Caco-2 (cell line): ENCODE results near the gene WFIKKN1. TPM values are rescaled to one million over a fixed set of nuclear protein-coding genes. Genes with fewer than 3 reads are reported as not detected.

Source experiments
- BruUV-seq: library from RNA; stranded (reverse); fragments of 400-500 nt; replicated peaks from 2 replicates; lab custom pipeline; 2021; lab: Mats Ljungman, UMichigan
- CTCF ChIA-PET: fragments of 300-600 bp; sonication (Branson Sonifier 250); formaldehyde crosslinking; loops from one replicate; lab custom pipeline; 2022; ENCODE audit warnings: antibody characterized with exemption; lab: Charles Lee
- POLR2A ChIA-PET: fragments of 300-600 bp; sonication (Branson Sonifier 250); formaldehyde crosslinking; loops from one replicate; lab custom pipeline; 2022; ENCODE audit warnings: antibody characterized with exemption; lab: Charles Lee
- DNase-seq, 2 experiments: peaks; one replicate each; pipeline versions ENCODE4 v3.0.0 to v3.0.0-alpha.2; 2020 to 2022
- H3K27me3 ChIP-seq: replicated peaks from 2 replicates; pipeline ENCODE4 v1.6.0; 2011; ENCODE audit warnings: low read length; ENCODE audit not compliant: control insufficient read depth, insufficient read depth
- H3K36me3 ChIP-seq: 2 replicates; pipeline ENCODE4 v1.5.1; 2011; ENCODE audit warnings: low read length; ENCODE audit not compliant: control insufficient read depth, insufficient read depth
- H3K4me1 ChIP-seq: fragments of 250-450 bp; sonication (Bioruptor Pico); 2 replicates; pipeline ENCODE4 v1.5.1; 2020; ENCODE audit warnings: mild to moderate bottlenecking
- H3K4me3 ChIP-seq: 2 replicates; pipeline ENCODE4 v1.5.1; 2011; ENCODE audit warnings: low read depth, mild to moderate bottlenecking, control low read depth, low read length
- H3K9me3 ChIP-seq: fragments of 250-450 bp; sonication (Bioruptor Pico); 2 replicates; pipeline ENCODE4 v1.5.1; 2020; ENCODE audit warnings: mild to moderate bottlenecking, moderate library complexity
- H3K27ac Mint-ChIP-seq: one replicate; pipeline ENCODE4 v1.8.0; 2022; ENCODE audit warnings: mixed read lengths; ENCODE audit not compliant: unreplicated experiment
- H3K27me3 Mint-ChIP-seq: one replicate; pipeline ENCODE4 v1.8.0; 2022; ENCODE audit warnings: mixed read lengths; ENCODE audit not compliant: insufficient read depth, unreplicated experiment
- H3K36me3 Mint-ChIP-seq: one replicate; pipeline ENCODE4 v1.8.0; 2022; ENCODE audit warnings: mild to moderate bottlenecking, mixed read lengths; ENCODE audit not compliant: insufficient read depth, unreplicated experiment
- H3K4me1 Mint-ChIP-seq: one replicate; pipeline ENCODE4 v1.8.0; 2022; ENCODE audit warnings: low read depth, mixed read lengths; ENCODE audit not compliant: unreplicated experiment
- H3K4me3 Mint-ChIP-seq: one replicate; pipeline ENCODE4 v1.8.0; 2022; ENCODE audit warnings: mild to moderate bottlenecking, moderate library complexity, mixed read lengths; ENCODE audit not compliant: unreplicated experiment
- H3K9me3 Mint-ChIP-seq: one replicate; pipeline ENCODE4 v1.8.0; 2022; ENCODE audit warnings: mixed read lengths; ENCODE audit not compliant: unreplicated experiment
- CTCF ChIP-seq, 2 experiments: fragments of 200-600 bp in 1 of 2; IDR thresholded peaks; 1 replicate in 1 of 2; 2 replicates in 1 of 2; pipeline versions ENCODE4 v1.5.1 to v1.8.0; 2011 to 2022; ENCODE audit warnings: antibody characterized with exemption in 1 of 2, control low read depth in 1 of 2, inconsistent platforms in 1 of 2, low read depth in 1 of 2, low read length in 1 of 2, mild to moderate bottlenecking in 1 of 2, moderate library complexity in 1 of 2; ENCODE audit not compliant: insufficient read depth in 1 of 2, severe bottlenecking in 1 of 2, unreplicated experiment in 1 of 2
- intact Hi-C: fragments of 100-400 bp; cut with micrococcal nuclease; formaldehyde crosslinking; loops from one replicate; pipeline ENCODE4 v1.10.0; 2022; ENCODE audit not compliant: unreplicated experiment
- total RNA-seq: library from RNA; stranded (reverse); gene quantifications from 2 replicates; pipeline ENCODE4 v1.2.3, GENCODE V29; 2022

The WFIKKN1 gene
- total RNA-seq, 1 experiment from 2014 or later = 0.54 TPM

GRCh38 chr16:635573-636205, 4.9 kb downstream of the WFIKKN1 start:
- Histone ChIP-seq H3K27me3 (no peaks in the 10 kb centered on the region), H3K9me3 (no peaks in the 10 kb centered on the region), H3K36me3 (no peaks in the 10 kb centered on the region), H3K4me1 (peaks cover 10% of the 10 kb centered on the region), H3K4me3 (peak overlapping the region; percentile 73)
- H3K9me3 Mint-ChIP-seq = no peaks in the 10 kb centered on the region
- no peak overlapping the region for H3K27ac Mint-ChIP-seq
- peaks cover 19% of the 10 kb centered on the region for H3K36me3 Mint-ChIP-seq
- H3K27me3 Mint-ChIP-seq = no peaks in the 10 kb centered on the region
- H3K4me3 Mint-ChIP-seq = peak overlapping the region; percentile 93
- H3K4me1 Mint-ChIP-seq = no peaks in the 10 kb centered on the region
- TF ChIP-seq CTCF (IDR thresholded peaks at IDR 0.05; ENCODE audit: insufficient read depth in 1 of 2, low read depth in 1 of 2, low read length in 1 of 2, severe bottlenecking in 1 of 2, unreplicated experiment in 1 of 2) = no peak
- POLR2A ChIA-PET = interaction anchor here (0.8 to 1.1 kb wide), 3 partner anchors 13 to 234 kb away, joined by 3 to 5 read pairs (median 4); partner anchors contain the start of genes DECR2 and WDR90
- CTCF ChIA-PET = interaction anchor here (1.3 kb wide), 1 partner anchor 109 kb away, joined by 5 read pairs; the partner anchor contains the start of gene CAPN15
- intact Hi-C loops = loop anchor here (2.0 kb wide), 1 partner anchor 47 kb away; no protein-coding TSS in a partner anchor
- BruUV-seq = no TSS peak
- DNase-seq = peak in 1 of 2 experiments; percentile 28

GRCh38 chr16:636206-637080, 5.7 kb downstream of the WFIKKN1 start, which contains the start of gene METTL26:
Gene METTL26 (minus strand): TSS chr16:636305. CDS start chr16:636290, 15 bp downstream.
- no peaks in the 10 kb centered on the region for H3K36me3 ChIP-seq
- Mint-ChIP-seq H3K9me3 (no peaks in the 10 kb centered on the region), H3K27ac (peak within 1 kb of the TSS; percentile 98), H3K36me3 (peaks cover 19% of the 10 kb centered on the region), H3K4me3 (peak within 1 kb of the TSS; percentile 93), H3K4me1 (no peaks in the 10 kb centered on the region), H3K27me3 (no peaks in the 10 kb centered on the region)
- POLR2A ChIA-PET = interaction anchor here (0.8 to 1.1 kb wide), 3 partner anchors 12 to 235 kb away, joined by 3 to 5 read pairs (median 4); partner anchors contain the start of genes DECR2 and WDR90
- DNase-seq = peak; percentile 92 to 95
- intact Hi-C loops = loop anchor here (2.0 kb wide), 1 partner anchor 48 kb away; no protein-coding TSS in a partner anchor
- TF ChIP-seq CTCF (IDR thresholded peaks at IDR 0.05; ENCODE audit: insufficient read depth in 1 of 2, low read depth in 1 of 2, low read length in 1 of 2, severe bottlenecking in 1 of 2, unreplicated experiment in 1 of 2) = peak in 1 of 2 experiments; percentile 3
- H3K4me1 ChIP-seq = peaks cover 10% of the 10 kb centered on the region
- no peaks in the 10 kb centered on the region for H3K27me3 ChIP-seq
- H3K4me3 ChIP-seq = peak within 1 kb of the TSS; percentile 73
- H3K9me3 ChIP-seq = no peaks in the 10 kb centered on the region
- CTCF ChIA-PET = interaction anchor here (0.9 to 1.3 kb wide), 2 partner anchors 46 to 109 kb away, joined by 4 to 5 read pairs; partner anchors contain the start of gene CAPN15
- TSS peak; percentile 59 for BruUV-seq
